ENCODE results near the gene NTM. TPM values are rescaled to one million over a fixed set of nuclear protein-coding genes. Genes with fewer than 3 reads are reported as not detected.
A peak's percentile ranks its signal among the peaks of the same experiment; 100 is the strongest.

The NTM gene
- total and polyA plus RNA-seq, 2 experiments from 2014 or later = 1.1 to 1.7 TPM

DNA sequence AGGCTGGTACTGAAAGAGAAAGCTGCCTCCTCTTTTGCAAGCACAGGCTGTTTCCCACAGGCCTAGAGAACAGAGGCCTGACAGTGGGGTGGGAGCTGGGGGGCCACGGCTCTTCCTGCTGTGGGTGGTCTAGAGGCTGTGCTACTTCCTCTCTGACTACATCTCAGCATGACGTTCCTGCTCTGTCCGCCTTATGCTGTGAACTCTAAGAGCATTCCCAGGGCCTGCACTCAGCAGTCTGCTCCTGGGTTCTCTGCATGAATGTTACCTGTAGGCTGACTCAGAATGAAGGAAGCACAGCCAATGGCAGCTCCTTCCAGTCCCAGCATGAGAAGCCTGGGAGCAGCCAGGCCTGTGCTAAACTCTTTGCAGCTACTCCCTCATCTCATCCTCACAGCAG, 534.3 kb downstream of the NTM start:
- Histone ChIP-seq H3K27me3 (peaks cover 45% of the 10 kb centered on the region), H3K27ac (no peak overlapping the region), H3K9me3 (ENCODE audit: low read depth) (no peaks in the 10 kb centered on the region), H3K36me3 (no peaks in the 10 kb centered on the region), H3K4me3 (no peak overlapping the region), H3K4me1 (ENCODE audit: low read depth) (no peaks in the 10 kb centered on the region)
- DNase-seq (ENCODE audit: low read depth in 1 of 2, low spot score in 1 of 2) = no peak
- TF ChIP-seq, protein P1, sequence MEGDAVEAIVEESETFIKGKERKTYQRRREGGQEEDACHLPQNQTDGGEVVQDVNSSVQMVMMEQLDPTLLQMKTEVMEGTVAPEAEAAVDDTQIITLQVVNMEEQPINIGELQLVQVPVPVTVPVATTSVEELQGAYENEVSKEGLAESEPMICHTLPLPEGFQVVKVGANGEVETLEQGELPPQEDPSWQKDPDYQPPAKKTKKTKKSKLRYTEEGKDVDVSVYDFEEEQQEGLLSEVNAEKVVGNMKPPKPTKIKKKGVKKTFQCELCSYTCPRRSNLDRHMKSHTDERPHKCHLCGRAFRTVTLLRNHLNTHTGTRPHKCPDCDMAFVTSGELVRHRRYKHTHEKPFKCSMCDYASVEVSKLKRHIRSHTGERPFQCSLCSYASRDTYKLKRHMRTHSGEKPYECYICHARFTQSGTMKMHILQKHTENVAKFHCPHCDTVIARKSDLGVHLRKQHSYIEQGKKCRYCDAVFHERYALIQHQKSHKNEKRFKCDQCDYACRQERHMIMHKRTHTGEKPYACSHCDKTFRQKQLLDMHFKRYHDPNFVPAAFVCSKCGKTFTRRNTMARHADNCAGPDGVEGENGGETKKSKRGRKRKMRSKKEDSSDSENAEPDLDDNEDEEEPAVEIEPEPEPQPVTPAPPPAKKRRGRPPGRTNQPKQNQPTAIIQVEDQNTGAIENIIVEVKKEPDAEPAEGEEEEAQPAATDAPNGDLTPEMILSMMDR (IDR thresholded peaks at IDR 0.05; ENCODE audit: low read depth, low read length) = no peak

DNA sequence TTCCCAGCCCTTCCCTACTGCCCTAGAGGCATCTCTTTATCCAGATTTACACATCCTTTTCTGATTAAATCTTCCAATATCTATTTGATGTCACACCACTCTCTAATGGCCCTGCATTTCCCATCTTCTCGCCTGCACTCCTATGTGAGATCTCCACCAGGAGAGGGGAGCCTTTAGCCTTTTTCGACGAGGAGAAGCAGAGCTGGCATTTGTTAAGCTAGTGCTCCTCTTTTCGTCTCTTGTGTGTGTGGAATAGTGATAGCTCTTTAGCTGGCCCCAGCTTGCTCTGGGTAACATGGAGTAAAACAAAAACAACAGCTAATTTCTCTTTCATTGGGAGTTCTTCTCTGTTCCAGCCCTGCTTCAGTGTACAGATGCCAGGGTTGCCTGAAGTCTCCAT, 536.5 kb downstream of the NTM start:
- no peak overlapping the region for H3K27ac ChIP-seq
- H3K4me1 ChIP-seq (ENCODE audit: low read depth) = no peaks in the 10 kb centered on the region
- peak in 1 of 2 donors; percentile 16 for DNase-seq (ENCODE audit: low read depth in 1 of 2, low spot score in 1 of 2)
- TF ChIP-seq, protein P1 (IDR thresholded peaks at IDR 0.05; ENCODE audit: low read depth, low read length) = no peak
- peaks cover 66% of the 10 kb centered on the region for H3K27me3 ChIP-seq
- H3K4me3 ChIP-seq = no peak overlapping the region
- no peaks in the 10 kb centered on the region for H3K36me3 ChIP-seq
- H3K9me3 ChIP-seq (ENCODE audit: low read depth) = no peaks in the 10 kb centered on the region

DNA sequence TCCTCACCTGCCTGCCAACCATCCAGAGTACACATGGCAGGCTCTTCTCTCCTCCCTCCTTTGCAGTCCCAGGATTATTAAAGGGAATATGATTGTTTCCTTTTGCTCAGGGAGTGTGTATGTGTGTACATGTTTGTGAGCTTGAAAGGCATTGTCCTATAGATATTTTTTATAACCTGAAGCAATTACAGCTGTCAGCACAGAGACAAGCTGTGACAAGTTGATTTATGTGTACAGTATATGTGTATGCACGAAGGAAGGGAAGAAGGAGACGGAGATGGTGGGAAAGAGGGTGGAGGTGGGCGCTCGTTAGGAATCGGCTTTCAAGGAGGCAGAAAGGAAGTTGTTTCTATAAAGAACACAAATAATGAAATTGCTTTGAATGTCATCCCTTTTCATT, 537.0 kb downstream of the NTM start:
- Histone ChIP-seq H3K27me3 (peaks cover 70% of the 10 kb centered on the region), H3K4me3 (no peak overlapping the region), H3K9me3 (ENCODE audit: low read depth) (no peaks in the 10 kb centered on the region), H3K4me1 (ENCODE audit: low read depth) (no peaks in the 10 kb centered on the region), H3K27ac (no peak overlapping the region), H3K36me3 (no peaks in the 10 kb centered on the region)
- DNase-seq (ENCODE audit: low read depth in 1 of 2, low spot score in 1 of 2) = no peak
- TF ChIP-seq, protein P1 (IDR thresholded peaks at IDR 0.05; ENCODE audit: low read depth, low read length) = no peak

DNA sequence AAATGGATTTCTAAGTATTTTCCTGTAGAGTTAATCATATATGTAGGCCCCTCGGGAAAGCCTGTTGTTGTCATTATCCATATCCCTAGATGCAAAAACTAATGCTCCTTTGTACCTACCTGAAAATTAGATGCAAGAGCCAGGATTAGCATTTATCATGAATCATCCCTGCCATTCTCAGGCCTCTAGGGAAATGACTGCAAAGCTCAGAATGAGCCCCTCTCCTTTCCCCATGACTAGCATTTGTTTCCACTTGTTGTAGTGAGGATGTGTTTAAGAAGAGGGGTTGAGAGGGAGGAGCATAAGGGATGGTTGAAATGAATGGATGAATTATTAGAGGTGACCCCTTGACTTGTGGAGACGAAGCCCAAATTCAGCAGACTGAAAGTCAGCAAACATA, 537.9 kb downstream of the NTM start:
- Histone ChIP-seq H3K9me3 (ENCODE audit: low read depth) (no peaks in the 10 kb centered on the region), H3K27ac (no peak overlapping the region), H3K4me3 (no peak overlapping the region), H3K4me1 (ENCODE audit: low read depth) (no peaks in the 10 kb centered on the region), H3K36me3 (no peaks in the 10 kb centered on the region), H3K27me3 (peaks cover 79% of the 10 kb centered on the region)
- DNase-seq (ENCODE audit: low read depth in 1 of 2, low spot score in 1 of 2) = no peak
- TF ChIP-seq, protein P1 (IDR thresholded peaks at IDR 0.05; ENCODE audit: low read depth, low read length) = no peak

DNA sequence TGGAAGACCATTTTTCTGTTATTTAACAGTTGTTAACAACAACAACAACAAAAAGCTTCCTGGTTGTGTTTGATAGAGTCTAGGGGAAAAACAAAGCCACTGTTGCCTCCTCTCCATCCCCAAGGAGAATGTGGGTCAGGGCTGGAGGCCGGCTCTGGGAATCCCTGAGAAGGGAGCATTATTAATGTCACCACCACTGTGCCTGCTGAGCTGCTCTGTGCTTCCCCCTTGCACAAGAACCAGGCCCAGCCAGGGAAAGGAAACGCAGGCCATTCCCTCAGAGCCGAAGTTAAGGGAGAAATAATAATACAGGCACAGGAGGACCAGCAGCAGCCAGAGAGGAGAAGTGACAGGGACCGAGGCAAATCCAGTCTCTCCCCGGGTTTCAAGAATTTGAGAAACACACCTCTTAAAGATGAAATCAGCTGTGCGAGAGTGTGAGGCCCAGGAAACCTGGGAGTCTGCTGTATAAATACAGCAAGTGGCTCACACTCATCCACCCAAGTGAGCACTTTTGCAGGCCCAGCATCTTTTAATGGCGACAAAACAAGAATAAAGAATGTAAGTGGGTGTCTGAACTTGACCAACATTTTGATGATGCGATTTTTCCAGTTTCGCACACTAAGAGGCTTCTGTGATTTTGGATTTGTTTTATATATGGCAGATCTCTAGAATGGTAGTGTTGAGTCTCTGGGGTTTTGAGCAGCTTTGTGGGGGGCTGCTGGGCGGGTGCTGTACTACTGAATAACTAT, 539.2 kb downstream of the NTM start:
- no peak overlapping the region for H3K27ac ChIP-seq

More for the DNA sequence above, 539.2 kb downstream of the NTM start:
- Histone ChIP-seq H3K9me3 (ENCODE audit: low read depth) (no peaks in the 10 kb centered on the region), H3K27me3 (peaks cover 87% of the 10 kb centered on the region), H3K36me3 (no peaks in the 10 kb centered on the region), H3K4me3 (no peak overlapping the region), H3K4me1 (ENCODE audit: low read depth) (no peaks in the 10 kb centered on the region)
- TF ChIP-seq, protein P1 (IDR thresholded peaks at IDR 0.05; ENCODE audit: low read depth, low read length) = no peak
- DNase-seq (ENCODE audit: low read depth in 1 of 2, low spot score in 1 of 2) = no peak
